Heart right ventricle (tissue), 16 donors: Measurements from ENCODE around the gene COL15A1. TPM values are rescaled to one million over a fixed set of nuclear protein-coding genes. Genes with fewer than 3 reads are reported as not detected.

Experiments
- ATAC-seq, 8 donors: fragments of 200-7000 bp; cut with Tn5 transposase; one replicate each; pipeline ENCODE4 v1.9.1; 2020; ENCODE audit warnings: mild to moderate bottlenecking in 8 of 8, moderate library complexity in 8 of 8, moderate number of reproducible peaks in 1 of 8
- DNase-seq, 2 donors: peaks; one replicate each; pipeline ENCODE4 v3.0.0-alpha.2; 2020
- H3K27ac ChIP-seq, 10 donors: fragments of 200-600 bp; sonication (generic) in 2 of 10; one replicate each; pipeline versions ENCODE4 v1.5.0 to v1.8.0; 2020 to 2022; ENCODE audit warnings: mild to moderate bottlenecking in 3 of 10
- H3K27me3 ChIP-seq, 7 donors: fragments of 200-600 bp; one replicate each; pipeline ENCODE4 v1.8.0; 2021 to 2022; ENCODE audit warnings: mild to moderate bottlenecking in 2 of 7
- H3K36me3 ChIP-seq, 9 donors: fragments of 200-600 bp; sonication (generic) in 1 of 9; one replicate each; pipeline versions ENCODE4 v1.5.0 to v1.8.0; 2020 to 2022; ENCODE audit warnings: mild to moderate bottlenecking in 2 of 9
- H3K4me1 ChIP-seq, 9 donors: fragments of 200-600 bp; sonication (generic) in 1 of 9; one replicate each; pipeline versions ENCODE4 v1.5.0 to v1.8.0; 2020 to 2022; ENCODE audit warnings: mild to moderate bottlenecking in 4 of 9
- H3K4me3 ChIP-seq, 10 donors: fragments of 200-600 bp; sonication (generic) in 2 of 10; one replicate each; pipeline versions ENCODE4 v1.5.0 to v1.8.0; 2020 to 2022; ENCODE audit warnings: mild to moderate bottlenecking in 7 of 10, moderate library complexity in 2 of 10
- H3K9me3 ChIP-seq, 11 donors: fragments of 200-600 bp in 10 of 11; sonication (generic) in 2 of 11; one replicate each; pipeline versions ENCODE4 v1.5.0 to v1.8.0; 2013 to 2022; ENCODE audit warnings: mild to moderate bottlenecking in 2 of 11, control low read depth in 1 of 11, moderate library complexity in 1 of 11
- WGBS, 2 donors: extraction: QIAGEN DNeasy Blood & Tissue Kit; methylation state at CpG; one replicate each; pipeline ENCODE4 v1.1.7; 2013; ENCODE audit warnings: inconsistent platforms in 1 of 2; 5-methylcytosine and 5-hydroxymethylcytosine counted together
- intact Hi-C, 10 donors: fragments of 100-400 bp; cut with DNase I; formaldehyde crosslinking; loops; one replicate each; pipeline versions ENCODE4 v1.11.1 to v1.14.2; 2022
- polyA plus RNA-seq, 2 donors: library from polyadenylated mRNA; stranded (reverse); fragments of 200-250 nt; gene quantifications; one replicate each; pipeline ENCODE4 v1.2.3, GENCODE V29; 2013
- total RNA-seq, 10 donors: library from RNA; stranded (reverse); fragmentation: NEBNext Ultra II Directional in 3 of 10; extraction: Animal tissue kit (Norgen Biotek cat#: 25700) in 3 of 10; gene quantifications; one replicate each; pipeline versions ENCODE4 v1.2.1 to v1.2.4, GENCODE V29; 2021 to 2023
- TF ChIP-seq, protein P1 (sequence below), 9 donors: fragments of 200-600 bp; sonication (generic) in 2 of 9; IDR thresholded peaks; one replicate each; pipeline versions ENCODE4 v1.5.0 to v1.8.0; 2021 to 2022; ENCODE audit warnings: antibody characterized with exemption in 9 of 9, mild to moderate bottlenecking in 5 of 9, moderate library complexity in 1 of 9
- donor health status: Arrhythmogenic right ventricular cardiomyopathy.
- donor health status: ischemic (EF 13 %, LVEDD 7.1; RV severe dilation, severe dysfunction).
- donor health status: healthy with polysubstance abuse.
- donor health status: DM: no; HTN: yes; CAD: no.
- donor health status: DM: no; HTN: no; CAD: no.
- donor health status: ischemic (EF 25% LVEDD 6.9; RV normal size, moderate dysfunction).
- donor health status: ischemic (EF 25% LVEDD 5.7; RV mildly dilated, moderate dysfunction).
- donor health status: healthy.
- donor health status: DM: yes; HTN: yes; CAD: no.
- donor health status: Ischemic cardiomyopathy.
- donor health status: ischemic (EF 35%, LVEDD 5.7; RV mildly dilated, moderate dysfunction).
- donor health status: nonischemic (EF 11% LVEDD 7.7; RV severe dilation, severe dysfunction).
- donor health status: DM: yes; HTN: yes; CAD: no.
- donor health status: PGD.
- donor health status: ischemic (EF 29% LVEDD 5.4; RV normal size, mild dysfunction).
- donor health status: nonischemic (EF 23%, LVEDD 6.1; RV moderate dilation, normal function).

The COL15A1 gene
- total and polyA plus RNA-seq, 12 donors, result 25.6 to 64.8 (median 51.0) TPM

- H3K4me1 ChIP-seq, result peaks cover 6 to 69% (median 48%) of the 10 kb centered on the region in 9 donors
- no peaks in the 10 kb centered on the region for H3K36me3 ChIP-seq
- peak overlapping the region; percentile 52 to 96 (median 86) for H3K4me3 ChIP-seq
- H3K27me3 ChIP-seq, result no peaks in the 10 kb centered on the region
- ATAC-seq (no peak), DNase-seq (no peak)
- no peaks in the 10 kb centered on the region for H3K9me3 ChIP-seq
- intact Hi-C loops, result loop anchor here in 2 of 10 donors (5.0 to 10.0 kb wide), 2 partner anchors 64 to 101 kb away; no protein-coding TSS in a partner anchor
- 2% methylated on average over 9 of the region's 9 CpGs for WGBS, 2 donors
- TF ChIP-seq, protein P1, sequence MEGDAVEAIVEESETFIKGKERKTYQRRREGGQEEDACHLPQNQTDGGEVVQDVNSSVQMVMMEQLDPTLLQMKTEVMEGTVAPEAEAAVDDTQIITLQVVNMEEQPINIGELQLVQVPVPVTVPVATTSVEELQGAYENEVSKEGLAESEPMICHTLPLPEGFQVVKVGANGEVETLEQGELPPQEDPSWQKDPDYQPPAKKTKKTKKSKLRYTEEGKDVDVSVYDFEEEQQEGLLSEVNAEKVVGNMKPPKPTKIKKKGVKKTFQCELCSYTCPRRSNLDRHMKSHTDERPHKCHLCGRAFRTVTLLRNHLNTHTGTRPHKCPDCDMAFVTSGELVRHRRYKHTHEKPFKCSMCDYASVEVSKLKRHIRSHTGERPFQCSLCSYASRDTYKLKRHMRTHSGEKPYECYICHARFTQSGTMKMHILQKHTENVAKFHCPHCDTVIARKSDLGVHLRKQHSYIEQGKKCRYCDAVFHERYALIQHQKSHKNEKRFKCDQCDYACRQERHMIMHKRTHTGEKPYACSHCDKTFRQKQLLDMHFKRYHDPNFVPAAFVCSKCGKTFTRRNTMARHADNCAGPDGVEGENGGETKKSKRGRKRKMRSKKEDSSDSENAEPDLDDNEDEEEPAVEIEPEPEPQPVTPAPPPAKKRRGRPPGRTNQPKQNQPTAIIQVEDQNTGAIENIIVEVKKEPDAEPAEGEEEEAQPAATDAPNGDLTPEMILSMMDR (IDR thresholded peaks at IDR 0.05), result no peak
- H3K27ac ChIP-seq, result peak overlapping the region in 9 of 10 donors; percentile 82 to 96 (median 90)
These were observed 162.3 kb downstream of the COL15A1 start for GRCh38 chr9:99106044-99106375.

DNA sequence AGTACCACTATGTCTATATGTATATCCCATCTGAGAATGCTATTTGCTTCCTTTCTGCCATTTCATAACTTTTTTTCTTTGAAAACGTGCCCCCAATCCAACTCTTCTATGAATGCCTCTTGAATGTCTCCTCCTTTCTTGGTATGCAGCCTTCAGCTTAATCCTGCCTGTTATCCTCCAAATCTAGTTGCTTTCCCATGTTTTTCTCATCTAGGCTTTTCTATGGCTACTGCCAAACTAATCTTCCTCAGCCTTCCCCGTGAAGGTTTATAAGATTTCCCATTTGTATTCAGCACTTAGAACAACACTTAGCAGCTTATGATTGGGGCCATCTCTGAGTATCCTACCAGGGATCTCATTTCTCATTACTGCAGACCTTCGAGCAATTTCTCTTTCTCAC, 163.7 kb downstream of the COL15A1 start:
- Histone ChIP-seq H3K27ac (peak overlapping the region in 3 of 10 donors; percentile 26 to 96 (median 58)), H3K36me3 (no peaks in the 10 kb centered on the region), H3K9me3 (no peaks in the 10 kb centered on the region), H3K27me3 (no peaks in the 10 kb centered on the region), H3K4me1 (peaks cover 6 to 83% (median 56%) of the 10 kb centered on the region in 9 donors), H3K4me3 (peak overlapping the region in 4 of 10 donors; percentile 75 to 96 (median 95))
- ATAC-seq, result no peak
- DNase-seq, result no peak
- intact Hi-C loops, result loop anchor here in 2 of 10 donors (5.0 to 10.0 kb wide), 2 partner anchors 65 to 103 kb away; no protein-coding TSS in a partner anchor
- TF ChIP-seq, protein P1 (IDR thresholded peaks at IDR 0.05), result no peak
- 29 to 44% methylated on average over 3 of the region's 3 CpGs for WGBS, 2 donors

GRCh38 chr9:99108131-99108530, 164.4 kb downstream of the COL15A1 start:
- 93 to 96% methylated on average over 2 of the region's 2 CpGs for WGBS, 2 donors
- TF ChIP-seq, protein P1 (IDR thresholded peaks at IDR 0.05), result no peak
- no peak for DNase-seq
- Histone ChIP-seq H3K27ac (peak overlapping the region in 3 of 10 donors; percentile 7 to 96 (median 58)), H3K36me3 (no peaks in the 10 kb centered on the region), H3K4me3 (no peak overlapping the region), H3K9me3 (no peaks in the 10 kb centered on the region), H3K27me3 (no peaks in the 10 kb centered on the region), H3K4me1 (peaks cover 6 to 88% (median 63%) of the 10 kb centered on the region in 9 donors)
- no peak for ATAC-seq
- intact Hi-C loops, result loop anchor here in 2 of 10 donors (5.0 to 10.0 kb wide), 2 partner anchors 66 to 103 kb away; no protein-coding TSS in a partner anchor

DNA sequence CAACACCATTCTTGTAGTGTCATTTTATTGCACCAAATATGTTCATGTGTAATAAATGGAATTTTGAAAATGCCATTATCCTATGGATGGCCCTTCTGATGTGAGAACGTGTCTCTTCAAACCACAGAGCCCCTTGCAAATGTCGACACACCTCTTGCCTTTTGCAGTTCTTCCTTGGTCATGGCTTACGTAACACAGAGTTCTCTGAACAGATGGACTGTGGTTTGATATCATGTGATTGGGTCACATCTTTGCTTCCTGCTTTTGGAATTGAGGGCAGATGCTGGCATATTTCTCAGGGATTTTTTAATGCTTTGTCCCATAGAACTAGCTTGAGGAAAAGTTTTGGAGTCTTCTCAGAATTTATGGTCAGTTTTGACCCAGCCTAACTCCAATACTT, 165.8 kb downstream of the COL15A1 start:
- WGBS, 2 donors, result 76 to 77% methylated on average over 3 of the region's 3 CpGs
- no peak overlapping the region for H3K4me3 ChIP-seq
- peaks cover 6 to 88% (median 65%) of the 10 kb centered on the region in 9 donors for H3K4me1 ChIP-seq
- TF ChIP-seq, protein P1 (IDR thresholded peaks at IDR 0.05), result no peak
- no peaks in the 10 kb centered on the region for H3K36me3 ChIP-seq
- ATAC-seq (no peak), DNase-seq (no peak)
- H3K27me3 ChIP-seq, result no peaks in the 10 kb centered on the region
- H3K27ac ChIP-seq, result peak overlapping the region in 3 of 10 donors; percentile 6 to 96 (median 39)
- intact Hi-C loops, result loop anchor here in 2 of 10 donors (5.0 to 10.0 kb wide), 2 partner anchors 67 to 105 kb away; no protein-coding TSS in a partner anchor
- no peaks in the 10 kb centered on the region for H3K9me3 ChIP-seq
